ENCODE data around the gene GRB2. TPM values are rescaled to one million over a fixed set of nuclear protein-coding genes. Genes with fewer than 3 reads are reported as not detected.

GRB2 gene
- total RNA-seq, 1 experiment from 2014 or later = 92.6 TPM

DNA sequence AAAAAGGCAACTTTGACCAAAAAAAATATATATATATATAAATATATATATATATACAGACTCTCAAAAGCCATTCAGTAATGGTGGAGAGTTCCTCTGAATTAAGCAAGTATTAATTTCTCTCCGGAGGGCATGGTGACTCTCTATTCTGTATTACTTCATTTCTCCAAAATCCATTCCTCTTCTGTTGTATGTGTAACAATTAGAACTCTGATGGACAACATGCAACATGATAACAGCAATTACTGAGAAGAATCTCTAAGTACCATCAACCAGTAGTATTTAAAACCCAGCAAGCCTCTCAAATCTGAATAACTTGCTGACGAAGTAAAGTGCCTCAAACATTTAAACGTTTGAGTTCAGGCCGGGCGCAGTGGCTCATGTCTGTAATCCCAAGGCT, 2.3 kb downstream of the GRB2 start (continued):
- TF ChIP-seq, protein P1, sequence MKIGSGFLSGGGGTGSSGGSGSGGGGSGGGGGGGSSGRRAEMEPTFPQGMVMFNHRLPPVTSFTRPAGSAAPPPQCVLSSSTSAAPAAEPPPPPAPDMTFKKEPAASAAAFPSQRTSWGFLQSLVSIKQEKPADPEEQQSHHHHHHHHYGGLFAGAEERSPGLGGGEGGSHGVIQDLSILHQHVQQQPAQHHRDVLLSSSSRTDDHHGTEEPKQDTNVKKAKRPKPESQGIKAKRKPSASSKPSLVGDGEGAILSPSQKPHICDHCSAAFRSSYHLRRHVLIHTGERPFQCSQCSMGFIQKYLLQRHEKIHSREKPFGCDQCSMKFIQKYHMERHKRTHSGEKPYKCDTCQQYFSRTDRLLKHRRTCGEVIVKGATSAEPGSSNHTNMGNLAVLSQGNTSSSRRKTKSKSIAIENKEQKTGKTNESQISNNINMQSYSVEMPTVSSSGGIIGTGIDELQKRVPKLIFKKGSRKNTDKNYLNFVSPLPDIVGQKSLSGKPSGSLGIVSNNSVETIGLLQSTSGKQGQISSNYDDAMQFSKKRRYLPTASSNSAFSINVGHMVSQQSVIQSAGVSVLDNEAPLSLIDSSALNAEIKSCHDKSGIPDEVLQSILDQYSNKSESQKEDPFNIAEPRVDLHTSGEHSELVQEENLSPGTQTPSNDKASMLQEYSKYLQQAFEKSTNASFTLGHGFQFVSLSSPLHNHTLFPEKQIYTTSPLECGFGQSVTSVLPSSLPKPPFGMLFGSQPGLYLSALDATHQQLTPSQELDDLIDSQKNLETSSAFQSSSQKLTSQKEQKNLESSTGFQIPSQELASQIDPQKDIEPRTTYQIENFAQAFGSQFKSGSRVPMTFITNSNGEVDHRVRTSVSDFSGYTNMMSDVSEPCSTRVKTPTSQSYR (CRISPR knock-in tag; IDR thresholded peaks at IDR 0.05) = no peak
- no peak for TF ChIP-seq ZNF423 (CRISPR knock-in tag; IDR thresholded peaks at IDR 0.05)
- TF ChIP-seq USF2 (CRISPR knock-in tag; IDR thresholded peaks at IDR 0.05) = no peak
- TF ChIP-seq, protein P2, sequence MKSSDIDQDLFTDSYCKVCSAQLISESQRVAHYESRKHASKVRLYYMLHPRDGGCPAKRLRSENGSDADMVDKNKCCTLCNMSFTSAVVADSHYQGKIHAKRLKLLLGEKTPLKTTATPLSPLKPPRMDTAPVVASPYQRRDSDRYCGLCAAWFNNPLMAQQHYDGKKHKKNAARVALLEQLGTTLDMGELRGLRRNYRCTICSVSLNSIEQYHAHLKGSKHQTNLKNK (CRISPR knock-in tag; IDR thresholded peaks at IDR 0.05) = no peak
- TF ChIP-seq ZNF396 (CRISPR knock-in tag; IDR thresholded peaks at IDR 0.05; ENCODE audit: borderline replicate concordance) = no peak
- no peak for TF ChIP-seq IRF1 (CRISPR knock-in tag; IDR thresholded peaks at IDR 0.05)
- no peak for TF ChIP-seq GRHL2 (CRISPR knock-in tag; IDR thresholded peaks at IDR 0.05; ENCODE audit: insufficient replicate concordance, severe bottlenecking)
- no peak for TF ChIP-seq ZNF317 (CRISPR knock-in tag; IDR thresholded peaks at IDR 0.05; ENCODE audit: borderline replicate concordance, low read depth)
- no peak for TF ChIP-seq OVOL2 (CRISPR knock-in tag; IDR thresholded peaks at IDR 0.05; ENCODE audit: borderline replicate concordance)
- no peak for TF ChIP-seq MYBL2 (CRISPR knock-in tag; IDR thresholded peaks at IDR 0.05)
- no peak for TF ChIP-seq SOX15 (CRISPR knock-in tag; IDR thresholded peaks at IDR 0.05)

DNA sequence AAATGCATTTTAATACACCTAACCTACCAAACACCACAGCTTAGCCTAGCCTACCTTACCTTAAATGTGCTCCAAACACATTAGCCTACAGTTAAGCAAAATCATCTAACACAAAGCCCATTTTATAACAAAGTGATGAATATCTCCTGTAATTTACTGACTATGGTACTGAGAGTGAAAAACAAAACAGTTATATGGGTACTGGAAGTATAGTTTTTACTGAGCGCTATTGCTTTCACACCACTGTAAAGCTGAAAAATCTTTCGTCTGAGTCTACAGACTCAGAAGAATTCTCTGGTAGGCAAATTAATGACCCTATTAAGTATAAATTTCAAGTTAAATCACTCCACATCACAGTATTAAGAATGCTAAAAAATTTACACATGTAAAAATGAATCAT, 3.5 kb downstream of the GRB2 start:
- Mint-ChIP-seq H3K4me3 (no peak overlapping the region), H3K27ac (no peak overlapping the region), H3K27me3 (ENCODE audit: low read depth) (no peaks in the 10 kb centered on the region), H3K9me3 (no peaks in the 10 kb centered on the region), H3K4me1 (peaks cover 16% of the 10 kb centered on the region), H3K36me3 (peaks cover 7% of the 10 kb centered on the region; the same call in 1 of the 2 replicates)
- TF ChIP-seq AR (CRISPR knock-in tag; IDR thresholded peaks at IDR 0.05) (no peak), KAT7 (CRISPR knock-in tag; IDR thresholded peaks at IDR 0.05; ENCODE audit: borderline replicate concordance) (no peak), ETV6 (CRISPR knock-in tag; IDR thresholded peaks at IDR 0.05) (no peak), NFYB (CRISPR knock-in tag; conservative IDR thresholded peaks at IDR 0.05; ENCODE audit: low read depth) (no peak)
- TF ChIP-seq, protein P3, sequence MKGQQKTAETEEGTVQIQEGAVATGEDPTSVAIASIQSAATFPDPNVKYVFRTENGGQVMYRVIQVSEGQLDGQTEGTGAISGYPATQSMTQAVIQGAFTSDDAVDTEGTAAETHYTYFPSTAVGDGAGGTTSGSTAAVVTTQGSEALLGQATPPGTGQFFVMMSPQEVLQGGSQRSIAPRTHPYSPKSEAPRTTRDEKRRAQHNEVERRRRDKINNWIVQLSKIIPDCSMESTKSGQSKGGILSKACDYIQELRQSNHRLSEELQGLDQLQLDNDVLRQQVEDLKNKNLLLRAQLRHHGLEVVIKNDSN (CRISPR knock-in tag; IDR thresholded peaks at IDR 0.05) = no peak
- TF ChIP-seq, protein P4, sequence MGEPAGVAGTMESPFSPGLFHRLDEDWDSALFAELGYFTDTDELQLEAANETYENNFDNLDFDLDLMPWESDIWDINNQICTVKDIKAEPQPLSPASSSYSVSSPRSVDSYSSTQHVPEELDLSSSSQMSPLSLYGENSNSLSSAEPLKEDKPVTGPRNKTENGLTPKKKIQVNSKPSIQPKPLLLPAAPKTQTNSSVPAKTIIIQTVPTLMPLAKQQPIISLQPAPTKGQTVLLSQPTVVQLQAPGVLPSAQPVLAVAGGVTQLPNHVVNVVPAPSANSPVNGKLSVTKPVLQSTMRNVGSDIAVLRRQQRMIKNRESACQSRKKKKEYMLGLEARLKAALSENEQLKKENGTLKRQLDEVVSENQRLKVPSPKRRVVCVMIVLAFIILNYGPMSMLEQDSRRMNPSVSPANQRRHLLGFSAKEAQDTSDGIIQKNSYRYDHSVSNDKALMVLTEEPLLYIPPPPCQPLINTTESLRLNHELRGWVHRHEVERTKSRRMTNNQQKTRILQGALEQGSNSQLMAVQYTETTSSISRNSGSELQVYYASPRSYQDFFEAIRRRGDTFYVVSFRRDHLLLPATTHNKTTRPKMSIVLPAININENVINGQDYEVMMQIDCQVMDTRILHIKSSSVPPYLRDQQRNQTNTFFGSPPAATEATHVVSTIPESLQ (CRISPR knock-in tag; IDR thresholded peaks at IDR 0.05) = no peak
- TF ChIP-seq, protein P5, sequence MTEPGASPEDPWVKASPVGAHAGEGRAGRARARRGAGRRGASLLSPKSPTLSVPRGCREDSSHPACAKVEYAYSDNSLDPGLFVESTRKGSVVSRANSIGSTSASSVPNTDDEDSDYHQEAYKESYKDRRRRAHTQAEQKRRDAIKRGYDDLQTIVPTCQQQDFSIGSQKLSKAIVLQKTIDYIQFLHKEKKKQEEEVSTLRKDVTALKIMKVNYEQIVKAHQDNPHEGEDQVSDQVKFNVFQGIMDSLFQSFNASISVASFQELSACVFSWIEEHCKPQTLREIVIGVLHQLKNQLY (CRISPR knock-in tag; IDR thresholded peaks at IDR 0.05) = no peak
- TF ChIP-seq, protein P6, sequence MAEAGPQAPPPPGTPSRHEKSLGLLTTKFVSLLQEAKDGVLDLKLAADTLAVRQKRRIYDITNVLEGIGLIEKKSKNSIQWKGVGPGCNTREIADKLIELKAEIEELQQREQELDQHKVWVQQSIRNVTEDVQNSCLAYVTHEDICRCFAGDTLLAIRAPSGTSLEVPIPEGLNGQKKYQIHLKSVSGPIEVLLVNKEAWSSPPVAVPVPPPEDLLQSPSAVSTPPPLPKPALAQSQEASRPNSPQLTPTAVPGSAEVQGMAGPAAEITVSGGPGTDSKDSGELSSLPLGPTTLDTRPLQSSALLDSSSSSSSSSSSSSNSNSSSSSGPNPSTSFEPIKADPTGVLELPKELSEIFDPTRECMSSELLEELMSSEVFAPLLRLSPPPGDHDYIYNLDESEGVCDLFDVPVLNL (CRISPR knock-in tag; IDR thresholded peaks at IDR 0.05; ENCODE audit: borderline replicate concordance, low read depth) = no peak
- CTCF ChIA-PET = interaction anchor here (1.1 to 1.4 kb wide), 2 partner anchors 79 to 162 kb away, joined by 3 to 7 read pairs; no protein-coding TSS in a partner anchor
- POLR2A ChIA-PET = no interaction called here
- no peak for ATAC-seq
- no peak for DNase-seq (ENCODE audit: low spot score)
